ENCODE data around the gene SRPX.

The SRPX gene

DNA sequence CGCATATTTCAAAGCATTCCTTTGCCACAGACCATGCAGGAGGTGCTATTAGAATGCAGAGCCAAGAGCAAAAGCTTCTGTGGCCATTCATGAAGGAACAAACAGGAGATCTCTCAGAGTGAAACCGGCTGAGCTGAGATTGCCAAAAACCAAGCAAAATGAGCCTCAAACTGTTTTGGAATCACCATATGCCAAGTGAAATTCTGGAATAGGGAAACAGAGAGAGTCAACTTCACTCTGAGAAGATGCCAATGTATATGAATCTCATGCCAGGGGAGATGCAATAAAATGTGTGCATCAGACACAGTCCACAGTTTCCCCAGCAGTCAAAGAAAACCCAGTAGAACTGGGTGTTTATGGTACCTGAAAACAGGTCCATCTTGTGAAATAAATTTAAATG, 42.3 kb downstream of the SRPX start:
- no peaks in the 10 kb centered on the region for H3K36me3 Mint-ChIP-seq (ENCODE audit: low read depth)
- H3K27me3 Mint-ChIP-seq (ENCODE audit: low read depth), result peaks cover 3% of the 10 kb centered on the region
- H3K27ac Mint-ChIP-seq, result no peak overlapping the region
- H3K9me3 Mint-ChIP-seq, result no peaks in the 10 kb centered on the region
- no peaks in the 10 kb centered on the region for H3K4me1 Mint-ChIP-seq (ENCODE audit: low read depth)
- H3K4me3 Mint-ChIP-seq, result no peak overlapping the region

- H3K36me3 Mint-ChIP-seq (ENCODE audit: low read depth), result no peaks in the 10 kb centered on the region
- H3K27me3 Mint-ChIP-seq (ENCODE audit: low read depth), result peaks cover under 1% of the 10 kb centered on the region
- no peaks in the 10 kb centered on the region for H3K9me3 Mint-ChIP-seq
- H3K4me1 Mint-ChIP-seq (ENCODE audit: low read depth), result no peaks in the 10 kb centered on the region
- no peak overlapping the region for H3K4me3 Mint-ChIP-seq
- H3K27ac Mint-ChIP-seq, result no peak overlapping the region
Observed at GRCh38 chrX:38175139-38175538, 45.5 kb downstream of the SRPX start.

- no peaks in the 10 kb centered on the region for H3K36me3 Mint-ChIP-seq (ENCODE audit: low read depth)
- H3K27ac Mint-ChIP-seq, result no peak overlapping the region
- no peaks in the 10 kb centered on the region for H3K4me1 Mint-ChIP-seq (ENCODE audit: low read depth)
- H3K27me3 Mint-ChIP-seq (ENCODE audit: low read depth), result no peaks in the 10 kb centered on the region
- H3K9me3 Mint-ChIP-seq, result no peaks in the 10 kb centered on the region
- no peak overlapping the region for H3K4me3 Mint-ChIP-seq
Observed at GRCh38 chrX:38172596-38172995, 48.1 kb downstream of the SRPX start.

- no peaks in the 10 kb centered on the region for H3K36me3 Mint-ChIP-seq (ENCODE audit: low read depth)
- H3K4me3 Mint-ChIP-seq, result no peak overlapping the region
- no peaks in the 10 kb centered on the region for H3K27me3 Mint-ChIP-seq (ENCODE audit: low read depth)
- H3K27ac Mint-ChIP-seq, result no peak overlapping the region
- H3K4me1 Mint-ChIP-seq (ENCODE audit: low read depth), result no peaks in the 10 kb centered on the region
- no peaks in the 10 kb centered on the region for H3K9me3 Mint-ChIP-seq
Observed at GRCh38 chrX:38170556-38170955, 50.1 kb downstream of the SRPX start.

DNA sequence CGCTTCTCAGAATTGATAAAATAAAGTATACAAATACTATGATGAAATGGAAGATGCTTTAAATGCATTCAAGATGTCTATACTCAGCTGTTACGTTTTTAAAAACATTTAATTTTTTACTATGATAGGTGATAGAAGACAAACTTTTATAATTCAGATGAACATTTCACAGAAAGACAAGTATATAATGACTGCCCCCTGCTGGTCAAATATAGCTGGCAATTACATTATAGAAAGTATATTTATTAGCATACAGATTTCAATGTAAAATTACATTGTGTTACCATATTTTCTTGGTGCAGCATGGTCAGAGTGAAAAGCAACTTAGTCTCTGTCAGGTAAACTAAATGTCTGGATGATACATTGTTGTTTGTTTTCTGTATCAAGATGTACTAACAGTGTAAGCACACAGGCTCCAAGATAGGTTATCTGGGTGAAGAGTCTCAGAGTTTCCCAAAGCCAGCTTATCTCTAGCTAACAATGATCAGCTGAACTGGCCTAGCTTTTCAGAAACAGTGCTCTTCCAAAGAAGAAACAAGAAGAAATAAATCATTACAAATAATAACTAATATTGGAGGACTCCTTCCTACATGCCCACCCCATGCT, 54.1 kb downstream of the SRPX start:
- Mint-ChIP-seq H3K4me3 (no peak overlapping the region), H3K4me1 (ENCODE audit: low read depth) (no peaks in the 10 kb centered on the region), H3K27me3 (ENCODE audit: low read depth) (no peaks in the 10 kb centered on the region), H3K36me3 (ENCODE audit: low read depth) (no peaks in the 10 kb centered on the region), H3K27ac (no peak overlapping the region), H3K9me3 (no peaks in the 10 kb centered on the region)

DNA sequence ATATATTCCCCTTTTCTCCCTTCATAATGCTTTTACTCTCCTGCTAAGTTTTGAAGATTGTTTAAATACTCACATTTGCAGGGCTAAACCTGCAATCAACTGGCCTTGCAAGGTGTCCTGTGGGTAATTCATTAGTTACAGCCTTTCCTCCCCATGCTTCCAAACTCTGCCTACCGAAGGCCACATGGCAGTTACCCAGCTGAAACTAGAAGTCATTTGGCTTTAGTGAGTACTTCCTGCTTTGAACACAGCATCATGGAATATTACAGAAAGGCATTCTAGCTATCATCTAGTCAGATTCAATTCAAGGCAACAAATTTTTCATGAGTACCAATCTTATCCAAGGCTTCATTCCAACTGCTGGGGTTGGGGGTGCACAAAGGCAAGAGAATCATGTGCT, 55.6 kb downstream of the SRPX start:
- Mint-ChIP-seq H3K9me3 (no peaks in the 10 kb centered on the region), H3K27ac (no peak overlapping the region), H3K27me3 (ENCODE audit: low read depth) (no peaks in the 10 kb centered on the region), H3K4me3 (no peak overlapping the region), H3K36me3 (ENCODE audit: low read depth) (no peaks in the 10 kb centered on the region), H3K4me1 (ENCODE audit: low read depth) (no peaks in the 10 kb centered on the region)

GRCh38 chrX:38163193-38163592, 57.5 kb downstream of the SRPX start:
- Mint-ChIP-seq H3K4me3 (no peak overlapping the region), H3K36me3 (ENCODE audit: low read depth) (no peaks in the 10 kb centered on the region), H3K9me3 (no peaks in the 10 kb centered on the region), H3K4me1 (ENCODE audit: low read depth) (no peaks in the 10 kb centered on the region), H3K27me3 (ENCODE audit: low read depth) (no peaks in the 10 kb centered on the region), H3K27ac (no peak overlapping the region)

- Mint-ChIP-seq H3K9me3 (no peaks in the 10 kb centered on the region), H3K36me3 (ENCODE audit: low read depth) (no peaks in the 10 kb centered on the region), H3K27ac (no peak overlapping the region), H3K4me1 (ENCODE audit: low read depth) (no peaks in the 10 kb centered on the region), H3K4me3 (no peak overlapping the region), H3K27me3 (ENCODE audit: low read depth) (no peaks in the 10 kb centered on the region)
Observed at GRCh38 chrX:38156838-38157237, 63.8 kb downstream of the SRPX start.

DNA sequence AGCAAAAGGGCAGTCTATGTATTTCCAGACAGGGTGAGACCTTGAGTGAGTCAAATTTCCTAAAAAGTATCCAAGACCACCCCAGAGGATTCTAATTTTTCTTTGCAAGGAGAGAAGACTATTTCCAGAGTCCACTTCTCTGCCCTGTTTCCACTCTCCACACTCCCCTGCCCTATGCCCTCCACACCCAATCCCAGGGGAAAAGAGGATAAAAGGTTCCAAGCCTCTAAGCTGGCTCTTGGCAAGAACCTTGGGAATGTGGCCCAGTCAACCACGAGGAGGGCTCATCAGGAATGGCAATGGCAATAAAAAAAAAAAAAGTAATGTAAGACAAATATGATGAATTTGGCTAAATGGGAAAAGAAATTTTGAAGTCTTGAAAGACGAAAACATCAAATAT, 65.9 kb downstream of the SRPX start:
- no peaks in the 10 kb centered on the region for H3K9me3 Mint-ChIP-seq
- no peaks in the 10 kb centered on the region for H3K27me3 Mint-ChIP-seq (ENCODE audit: low read depth)
- H3K4me3 Mint-ChIP-seq, result no peak overlapping the region
- no peaks in the 10 kb centered on the region for H3K4me1 Mint-ChIP-seq (ENCODE audit: low read depth)
- H3K27ac Mint-ChIP-seq, result no peak overlapping the region
- H3K36me3 Mint-ChIP-seq (ENCODE audit: low read depth), result no peaks in the 10 kb centered on the region

GRCh38 chrX:38154340-38154739, 66.3 kb downstream of the SRPX start:
- H3K4me3 Mint-ChIP-seq, result no peak overlapping the region
- H3K27me3 Mint-ChIP-seq (ENCODE audit: low read depth), result no peaks in the 10 kb centered on the region
- H3K9me3 Mint-ChIP-seq, result no peaks in the 10 kb centered on the region
- no peaks in the 10 kb centered on the region for H3K36me3 Mint-ChIP-seq (ENCODE audit: low read depth)
- no peak overlapping the region for H3K27ac Mint-ChIP-seq
- no peaks in the 10 kb centered on the region for H3K4me1 Mint-ChIP-seq (ENCODE audit: low read depth)

DNA sequence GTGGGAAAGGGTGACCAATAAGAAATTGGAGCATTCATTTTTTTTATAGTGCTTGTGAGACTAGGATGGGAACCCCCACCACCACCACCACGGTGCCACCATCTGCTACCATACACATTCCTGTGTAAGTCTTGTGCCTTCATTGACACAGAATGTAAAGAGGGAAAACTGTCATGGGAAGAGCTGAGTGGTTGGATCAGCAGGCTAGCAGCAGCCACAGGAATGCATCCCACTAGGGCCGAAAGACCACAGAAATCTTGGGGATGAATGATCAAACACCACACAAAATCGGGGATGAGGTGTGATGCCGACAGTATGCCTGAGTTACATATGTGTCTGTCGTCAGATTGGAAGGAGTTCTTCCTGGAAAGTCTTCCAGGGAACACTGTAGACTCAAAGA, 69.2 kb downstream of the SRPX start:
- H3K4me3 Mint-ChIP-seq, result no peak overlapping the region
- no peaks in the 10 kb centered on the region for H3K27me3 Mint-ChIP-seq (ENCODE audit: low read depth)
- H3K4me1 Mint-ChIP-seq (ENCODE audit: low read depth), result no peaks in the 10 kb centered on the region
- no peaks in the 10 kb centered on the region for H3K36me3 Mint-ChIP-seq (ENCODE audit: low read depth)
- no peak overlapping the region for H3K27ac Mint-ChIP-seq
- H3K9me3 Mint-ChIP-seq, result no peaks in the 10 kb centered on the region

DNA sequence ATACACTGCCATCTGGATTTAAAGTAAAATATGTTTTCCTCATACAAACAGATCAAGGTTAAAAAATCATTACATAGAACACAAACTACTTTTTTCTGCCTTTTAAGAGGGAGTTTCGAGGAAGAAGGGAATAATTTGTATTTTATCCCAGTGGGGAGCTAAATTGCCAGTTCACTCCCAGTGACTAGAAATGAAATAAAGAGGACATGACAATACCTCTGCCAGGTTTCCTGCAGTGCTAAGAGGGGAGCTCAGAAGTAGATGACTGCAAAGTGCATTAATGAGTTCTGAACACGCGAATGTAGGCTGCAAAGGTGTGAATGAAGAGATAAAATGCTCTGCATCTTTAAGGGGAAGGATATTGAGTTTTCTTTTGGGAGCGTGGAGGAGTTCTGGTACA, 69.7 kb downstream of the SRPX start:
- H3K27me3 Mint-ChIP-seq (ENCODE audit: low read depth), result no peaks in the 10 kb centered on the region
- no peak overlapping the region for H3K27ac Mint-ChIP-seq
- no peaks in the 10 kb centered on the region for H3K9me3 Mint-ChIP-seq
- no peaks in the 10 kb centered on the region for H3K4me1 Mint-ChIP-seq (ENCODE audit: low read depth)
- H3K4me3 Mint-ChIP-seq, result no peak overlapping the region
- H3K36me3 Mint-ChIP-seq (ENCODE audit: low read depth), result no peaks in the 10 kb centered on the region

- no peaks in the 10 kb centered on the region for H3K36me3 Mint-ChIP-seq (ENCODE audit: low read depth)
- H3K9me3 Mint-ChIP-seq, result no peaks in the 10 kb centered on the region
Observed at GRCh38 chrX:38149016-38149415, 71.7 kb downstream of the SRPX start.

GRCh38 chrX:38142610-38143009, 78.1 kb downstream of the SRPX start:
- H3K27ac Mint-ChIP-seq, result no peak overlapping the region
- no peaks in the 10 kb centered on the region for H3K36me3 Mint-ChIP-seq (ENCODE audit: low read depth)
- no peak overlapping the region for H3K4me3 Mint-ChIP-seq
- H3K9me3 Mint-ChIP-seq, result no peaks in the 10 kb centered on the region
- no peaks in the 10 kb centered on the region for H3K27me3 Mint-ChIP-seq (ENCODE audit: low read depth)
- no peaks in the 10 kb centered on the region for H3K4me1 Mint-ChIP-seq (ENCODE audit: low read depth)

More at GRCh38 chrX:38149016-38149415, 71.7 kb downstream of the SRPX start:
- Mint-ChIP-seq H3K27me3 (ENCODE audit: low read depth) (no peaks in the 10 kb centered on the region), H3K27ac (no peak overlapping the region), H3K4me1 (ENCODE audit: low read depth) (no peaks in the 10 kb centered on the region), H3K4me3 (no peak overlapping the region)

DNA sequence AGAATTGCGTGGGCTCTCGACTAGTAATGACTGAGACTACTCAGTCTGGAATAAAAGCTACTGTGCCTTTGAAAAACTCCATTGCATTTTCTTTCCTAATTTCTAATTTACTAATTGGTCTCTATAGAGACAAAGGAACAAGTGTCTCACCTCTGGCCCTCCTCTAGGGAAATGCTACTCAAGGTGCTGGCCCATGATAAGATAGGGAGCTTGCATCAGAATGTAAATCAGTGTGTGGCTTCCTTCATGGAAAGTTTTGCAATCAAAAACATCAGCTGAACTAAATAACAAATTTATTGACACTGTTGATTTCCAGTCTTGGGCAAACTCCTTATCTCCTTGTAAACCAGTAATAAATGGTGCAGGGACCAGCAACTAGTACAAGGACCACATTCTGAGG, 81.8 kb downstream of the SRPX start:
- H3K4me1 Mint-ChIP-seq (ENCODE audit: low read depth), result no peaks in the 10 kb centered on the region
- H3K9me3 Mint-ChIP-seq, result no peaks in the 10 kb centered on the region
- H3K4me3 Mint-ChIP-seq, result no peak overlapping the region
- no peaks in the 10 kb centered on the region for H3K27me3 Mint-ChIP-seq (ENCODE audit: low read depth)
- no peaks in the 10 kb centered on the region for H3K36me3 Mint-ChIP-seq (ENCODE audit: low read depth)
- H3K27ac Mint-ChIP-seq, result no peak overlapping the region

Data from T-helper 1 cell treated with Interleukin-12 subunit alpha and Interleukin-12 subunit beta and Interleukin-4 antibody, amounts not matched to agents 30 μg/mL and 1 μg/mL, for 36 hours (primary cell).